HCT116 (cell line): ENCODE data around the gene PKP3. TPM values are rescaled to one million over a fixed set of nuclear protein-coding genes. Genes with fewer than 3 reads are reported as not detected.
"Not testable (repeated sequence)": the region's sequence is repeated elsewhere in the genome, so short reads cannot be mapped to it uniquely, and the experiment has no call there.

Experiments used
- ATAC-seq: fragments of 200-7000 bp; cut with Tn5 transposase; 2 replicates; pipeline ENCODE4 v1.9.1; 2020; ENCODE audit warnings: mild to moderate bottlenecking, moderate library complexity
- BruUV-seq: library from RNA; stranded (reverse); fragments of 400-500 nt; replicated peaks from 2 replicates; lab custom pipeline; 2021; lab: Mats Ljungman, UMichigan
- CTCF ChIA-PET: fragments of 300-600 bp; sonication (Branson Sonifier 250); formaldehyde crosslinking; loops from one replicate; lab custom pipeline; 2021; ENCODE audit warnings: antibody characterized with exemption; lab: Charles Lee
- POLR2A ChIA-PET: fragments of 300-600, 350-600 bp; sonication (Branson Sonifier 250); formaldehyde crosslinking; loops from one replicate; lab custom pipeline; 2021; ENCODE audit warnings: antibody characterized with exemption; lab: Charles Lee
- RAD21 ChIA-PET, 2 experiments: fragments of 300-600 bp; sonication (Branson Sonifier 250); formaldehyde crosslinking; loops; one replicate each; lab custom pipeline; 2023; ENCODE audit warnings: low total read pairs in 2 of 2; ENCODE audit not compliant: uncharacterized antibody in 2 of 2, unreplicated experiment in 2 of 2, low non-redundant PET in 1 of 2; lab: Charles Lee
- DNase-seq: peaks from one replicate; pipeline ENCODE4 v3.0.0-alpha.2; 2010; ENCODE audit warnings: low read depth, low spot score
- H2AFZ ChIP-seq: fragments of 200-600 bp; shearing (Covaris generic), sonication (generic); 2 replicates; pipeline ENCODE4 v1.6.1; 2017; ENCODE audit warnings: low read depth, mixed run types, mixed read lengths, antibody characterized with exemption, low read length; ENCODE audit not compliant: poor library complexity, severe bottlenecking
- H3K27ac ChIP-seq: 2 replicates; pipeline ENCODE4 v1.5.1; 2012; ENCODE audit warnings: low read depth, low read length
- H3K27me3 ChIP-seq: fragments of 200-600 bp; sonication (generic); 2 replicates; pipeline ENCODE4 v1.6.1; 2016; ENCODE audit warnings: mixed run types, low read length, mixed read lengths; ENCODE audit not compliant: insufficient read depth
- H3K36me3 ChIP-seq, 2 experiments: fragments of 200-500 bp in 1 of 2; fragments of 200-600 bp in 1 of 2; sonication (Bioruptor generic) in 1 of 2; sonication (generic) in 1 of 2; 2 replicates each; pipeline versions ENCODE4 v1.5.1 to v1.6.1; 2014 to 2016; ENCODE audit warnings: low read length in 2 of 2, inconsistent platforms in 1 of 2, mixed read lengths in 1 of 2, mixed run types in 1 of 2; ENCODE audit not compliant: insufficient read depth in 2 of 2, control insufficient read depth in 1 of 2
- H3K4me1 ChIP-seq, 2 experiments: fragments of 200-600 bp in 1 of 2; sonication (generic) in 1 of 2; 2 replicates each; pipeline versions ENCODE4 v1.5.1 to v1.6.1; 2012 to 2017; ENCODE audit warnings: low read length in 2 of 2, inconsistent platforms in 1 of 2, mild to moderate bottlenecking in 1 of 2, mixed read lengths in 1 of 2, mixed run types in 1 of 2, moderate library complexity in 1 of 2; ENCODE audit not compliant: insufficient read depth in 2 of 2, control insufficient read depth in 1 of 2
- H3K4me2 ChIP-seq: fragments of 200-600 bp; sonication (generic); 2 replicates; pipeline ENCODE4 v1.6.1; 2017; ENCODE audit warnings: mixed run types, low read length, mixed read lengths
- H3K4me3 ChIP-seq, 2 experiments: fragments of 200-600 bp in 1 of 2; sonication (generic) in 1 of 2; replicated peaks in 1 of 2; 2 replicates each; pipeline ENCODE4 v1.5.1; 2011 to 2016; ENCODE audit warnings: low read length in 2 of 2, control low read depth in 1 of 2, low read depth in 1 of 2, mild to moderate bottlenecking in 1 of 2, mixed read lengths in 1 of 2, mixed run types in 1 of 2
- H3K79me2 ChIP-seq: fragments of 200-600 bp; sonication (generic); 2 replicates; pipeline ENCODE4 v1.6.1; 2017; ENCODE audit warnings: mild to moderate bottlenecking, mixed run types, low read length, moderate library complexity, mixed read lengths; ENCODE audit not compliant: insufficient read depth
- H3K9ac ChIP-seq: fragments of 200-600 bp; sonication (generic); 2 replicates; pipeline ENCODE4 v1.6.1; 2016; ENCODE audit warnings: low read length, mixed read lengths
- H3K9me2 ChIP-seq: fragments of 200-600 bp; sonication (generic), shearing (Covaris generic); 2 replicates; pipeline ENCODE4 v1.6.1; 2017; ENCODE audit warnings: mixed run types, mild to moderate bottlenecking, moderate library complexity; ENCODE audit not compliant: insufficient read depth
- H3K9me3 ChIP-seq, 2 experiments: fragments of 200-500 bp in 1 of 2; fragments of 200-600 bp in 1 of 2; sonication (Bioruptor generic) in 1 of 2; sonication (generic) in 1 of 2; 2 replicates each; pipeline ENCODE4 v1.6.1; 2014 to 2017; ENCODE audit warnings: low read length in 2 of 2, mixed read lengths in 2 of 2, inconsistent platforms in 1 of 2, low read depth in 1 of 2, mild to moderate bottlenecking in 1 of 2, mixed run types in 1 of 2, moderate library complexity in 1 of 2; ENCODE audit not compliant: control insufficient read depth in 1 of 2, insufficient read depth in 1 of 2
- H4K20me1 ChIP-seq: fragments of 200-600 bp; sonication (generic), shearing (Covaris generic); 2 replicates; pipeline ENCODE4 v1.6.1; 2017; ENCODE audit warnings: mixed run types, mild to moderate bottlenecking, moderate library complexity; ENCODE audit not compliant: insufficient read depth
- CEBPB ChIP-seq: IDR thresholded peaks from 2 replicates; pipeline ENCODE4 v1.6.1; 2012; ENCODE audit warnings: low read depth
- EGR1 ChIP-seq: IDR thresholded peaks from 2 replicates; pipeline ENCODE4 v1.6.1; 2012; ENCODE audit warnings: low read depth
- EZH2phosphoT487 ChIP-seq: fragments of 200-600 bp; IDR thresholded peaks from 2 replicates; pipeline ENCODE4 v1.6.1; 2018; ENCODE audit warnings: antibody characterized with exemption, borderline replicate concordance
- JUND ChIP-seq: IDR thresholded peaks from 2 replicates; pipeline ENCODE4 v1.6.1; 2012
- POLR2A ChIP-seq: IDR thresholded peaks from 2 replicates; pipeline ENCODE4 v1.7.0; 2011; ENCODE audit warnings: borderline replicate concordance; ENCODE audit not compliant: insufficient read depth, insufficient read length; ENCODE audit errors: extremely low read depth
- RAD21 ChIP-seq: IDR thresholded peaks from 2 replicates; pipeline ENCODE4 v1.6.1; 2012; ENCODE audit warnings: low read depth, mild to moderate bottlenecking
- SIN3A ChIP-seq: IDR thresholded peaks from 2 replicates; pipeline ENCODE4 v1.6.1; 2012; ENCODE audit warnings: low read depth
- TCF7L2 ChIP-seq: IDR thresholded peaks from 2 replicates; pipeline ENCODE4 v1.7.0; 2011; ENCODE audit warnings: borderline replicate concordance, inconsistent platforms; ENCODE audit not compliant: insufficient read depth, insufficient read length; ENCODE audit errors: extremely low read depth
- YY1 ChIP-seq: IDR thresholded peaks from 2 replicates; pipeline ENCODE4 v1.6.1; 2011; ENCODE audit warnings: low read length, low read depth, moderate library complexity, mild to moderate bottlenecking; ENCODE audit not compliant: insufficient replicate concordance; ENCODE audit errors: extremely low read depth
- intact Hi-C: fragments of 100-400 bp; cut with micrococcal nuclease; formaldehyde crosslinking; loops from 2 replicates; pipeline ENCODE4 v1.10.0; 2022
- total RNA-seq: library from RNA; stranded (reverse); gene quantifications from one replicate; pipeline ENCODE4 v1.2.1, GENCODE V29; 2021; ENCODE audit not compliant: unreplicated experiment

PKP3 gene
- total RNA-seq, 1 experiment from 2014 or later: 157 TPM

GRCh38 chr11:362642-363442 lies 31.2 kb upstream of the PKP3 start:
- CTCF ChIA-PET: interaction anchor here (1.1 to 1.7 kb wide), 2 partner anchors 27 to 57 kb away, joined by 4 to 7 read pairs; no protein-coding TSS in a partner anchor
- TF ChIP-seq JUND (no peak), SIN3A (no peak), TCF7L2 (no peak), EGR1 (no peak), POLR2A (no peak), RAD21 (no peak), CEBPB (no peak), EZH2phosphoT487 (no peak), YY1 (no peak)

GRCh38 chr11:363443-363805 lies 30.6 kb upstream of the PKP3 start:
- H3K9me3 ChIP-seq, POLR2A ChIA-PET, H3K79me2 ChIP-seq, H3K4me2 ChIP-seq, BruUV-seq, ATAC-seq, H3K27me3 ChIP-seq, H2AFZ ChIP-seq, DNase-seq, RAD21 ChIA-PET, intact Hi-C loops, H3K9me2 ChIP-seq, H3K27ac ChIP-seq, H3K4me3 ChIP-seq, H3K9ac ChIP-seq, H3K4me1 ChIP-seq, H4K20me1 ChIP-seq, H3K36me3 ChIP-seq: not testable (repeated sequence)
- CTCF ChIA-PET: interaction anchor here (1.3 kb wide), 1 partner anchor 113 kb away, joined by 3 read pairs; no protein-coding TSS in a partner anchor

More at GRCh38 chr11:362642-363442, 31.2 kb upstream of the PKP3 start:
- Histone ChIP-seq H3K27me3 (no peaks in the 10 kb centered on the region), H2AFZ (no peak overlapping the region), H3K9ac (no peak overlapping the region), H3K79me2 (no peaks in the 10 kb centered on the region), H3K9me3 (peaks cover 8% of the 10 kb centered on the region in 2 experiments; a peak in 2 of 4 replicates), H3K27ac (no peak overlapping the region), H3K9me2 (no peaks in the 10 kb centered on the region), H3K4me3 (no peak overlapping the region), H3K4me2 (no peak overlapping the region), H3K4me1 (peaks cover 0 to 7% of the 10 kb centered on the region in 2 experiments; a peak in 1 of 4 replicates), H4K20me1 (no peaks in the 10 kb centered on the region), H3K36me3 (no peaks in the 10 kb centered on the region)
- DNase-seq (no peak), ATAC-seq (no peak)
- intact Hi-C loops: no loop called here
- RAD21 ChIA-PET: interaction anchor here in 1 of 2 experiments (1.0 kb wide), 1 partner anchor 8 kb away, joined by 3 read pairs; no protein-coding TSS in a partner anchor
- no TSS peak for BruUV-seq
- POLR2A ChIA-PET: no interaction called here
